Brain microvascular endothelial cell (primary cell): Measurements from ENCODE around the gene CLSTN1.

Experiments
- DNase-seq: peaks from one replicate; pipeline ENCODE4 v3.0.0-alpha.2; 2020
- H3K27ac ChIP-seq: fragments of 250-450 bp; sonication (Bioruptor Pico); 2 replicates; pipeline ENCODE4 v1.5.1; 2020; ENCODE audit warnings: mild to moderate bottlenecking, moderate library complexity
- H3K27me3 ChIP-seq: fragments of 250-450 bp; sonication (Bioruptor Pico); replicated peaks from 2 replicates; pipeline ENCODE4 v1.5.1; 2020; ENCODE audit warnings: mild to moderate bottlenecking
- H3K36me3 ChIP-seq: fragments of 250-450 bp; sonication (Bioruptor Pico); replicated peaks from 2 replicates; pipeline ENCODE4 v1.5.1; 2020; ENCODE audit warnings: mild to moderate bottlenecking
- H3K4me3 ChIP-seq: 2 replicates; pipeline ENCODE4 v1.5.1; 2011; ENCODE audit warnings: low read depth, mild to moderate bottlenecking, control low read depth, low read length, moderate library complexity
- in situ Hi-C: cut with HindIII; loops from 2 replicates; pipeline ENCODE4 v1.10.0; 2017; ENCODE audit warnings: low sequenced_read_pairs, low pct_ligation_motif_present
- TF ChIP-seq, protein P1 (sequence below): IDR thresholded peaks from 2 replicates; pipeline ENCODE4 v1.5.1; 2011; ENCODE audit warnings: low read depth, mild to moderate bottlenecking, moderate library complexity, low read length, control low read depth, inconsistent platforms; ENCODE audit errors: missing control alignments

CLSTN1 gene

GRCh38 chr1:9780554-9781110 is 43.1 kb downstream of the CLSTN1 start:
- in situ Hi-C loops, result no loop called here
- no peak for DNase-seq
- Histone ChIP-seq H3K27ac (no peak overlapping the region), H3K4me3 (no peak overlapping the region), H3K27me3 (no peaks in the 10 kb centered on the region), H3K36me3 (no peaks in the 10 kb centered on the region)
- TF ChIP-seq, protein P1, sequence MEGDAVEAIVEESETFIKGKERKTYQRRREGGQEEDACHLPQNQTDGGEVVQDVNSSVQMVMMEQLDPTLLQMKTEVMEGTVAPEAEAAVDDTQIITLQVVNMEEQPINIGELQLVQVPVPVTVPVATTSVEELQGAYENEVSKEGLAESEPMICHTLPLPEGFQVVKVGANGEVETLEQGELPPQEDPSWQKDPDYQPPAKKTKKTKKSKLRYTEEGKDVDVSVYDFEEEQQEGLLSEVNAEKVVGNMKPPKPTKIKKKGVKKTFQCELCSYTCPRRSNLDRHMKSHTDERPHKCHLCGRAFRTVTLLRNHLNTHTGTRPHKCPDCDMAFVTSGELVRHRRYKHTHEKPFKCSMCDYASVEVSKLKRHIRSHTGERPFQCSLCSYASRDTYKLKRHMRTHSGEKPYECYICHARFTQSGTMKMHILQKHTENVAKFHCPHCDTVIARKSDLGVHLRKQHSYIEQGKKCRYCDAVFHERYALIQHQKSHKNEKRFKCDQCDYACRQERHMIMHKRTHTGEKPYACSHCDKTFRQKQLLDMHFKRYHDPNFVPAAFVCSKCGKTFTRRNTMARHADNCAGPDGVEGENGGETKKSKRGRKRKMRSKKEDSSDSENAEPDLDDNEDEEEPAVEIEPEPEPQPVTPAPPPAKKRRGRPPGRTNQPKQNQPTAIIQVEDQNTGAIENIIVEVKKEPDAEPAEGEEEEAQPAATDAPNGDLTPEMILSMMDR, result no peak

- Histone ChIP-seq H3K36me3 (no peaks in the 10 kb centered on the region), H3K27me3 (no peaks in the 10 kb centered on the region), H3K4me3 (no peak overlapping the region), H3K27ac (no peak overlapping the region)
- DNase-seq, result no peak
- in situ Hi-C loops, result no loop called here
- TF ChIP-seq, protein P1, result no peak
Observed at GRCh38 chr1:9778905-9779304, 44.9 kb downstream of the CLSTN1 start.

DNA sequence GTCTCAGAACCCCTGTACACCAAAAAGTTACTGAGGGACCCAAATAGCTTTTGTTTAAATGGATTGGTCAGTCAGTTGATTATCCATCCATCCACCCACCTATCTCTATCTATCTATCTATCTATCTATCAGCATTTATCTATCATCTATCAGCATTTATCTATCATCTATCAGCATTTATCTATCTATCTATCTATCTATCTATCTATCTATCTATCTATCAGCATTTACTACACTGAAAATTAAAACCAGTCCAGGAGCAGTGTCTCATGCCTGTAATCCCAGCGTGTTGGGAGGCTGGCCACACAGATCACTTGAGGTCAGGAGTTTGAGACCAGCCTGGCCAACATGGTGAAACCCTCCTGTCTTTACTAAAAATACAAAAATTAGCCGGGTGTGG is 47.1 kb downstream of the CLSTN1 start:
- H3K27ac ChIP-seq, result no peak overlapping the region
- no peaks in the 10 kb centered on the region for H3K36me3 ChIP-seq
- DNase-seq, result no peak
- H3K4me3 ChIP-seq, result no peak overlapping the region
- in situ Hi-C loops, result no loop called here
- H3K27me3 ChIP-seq, result no peaks in the 10 kb centered on the region
- TF ChIP-seq, protein P1, result no peak

DNA sequence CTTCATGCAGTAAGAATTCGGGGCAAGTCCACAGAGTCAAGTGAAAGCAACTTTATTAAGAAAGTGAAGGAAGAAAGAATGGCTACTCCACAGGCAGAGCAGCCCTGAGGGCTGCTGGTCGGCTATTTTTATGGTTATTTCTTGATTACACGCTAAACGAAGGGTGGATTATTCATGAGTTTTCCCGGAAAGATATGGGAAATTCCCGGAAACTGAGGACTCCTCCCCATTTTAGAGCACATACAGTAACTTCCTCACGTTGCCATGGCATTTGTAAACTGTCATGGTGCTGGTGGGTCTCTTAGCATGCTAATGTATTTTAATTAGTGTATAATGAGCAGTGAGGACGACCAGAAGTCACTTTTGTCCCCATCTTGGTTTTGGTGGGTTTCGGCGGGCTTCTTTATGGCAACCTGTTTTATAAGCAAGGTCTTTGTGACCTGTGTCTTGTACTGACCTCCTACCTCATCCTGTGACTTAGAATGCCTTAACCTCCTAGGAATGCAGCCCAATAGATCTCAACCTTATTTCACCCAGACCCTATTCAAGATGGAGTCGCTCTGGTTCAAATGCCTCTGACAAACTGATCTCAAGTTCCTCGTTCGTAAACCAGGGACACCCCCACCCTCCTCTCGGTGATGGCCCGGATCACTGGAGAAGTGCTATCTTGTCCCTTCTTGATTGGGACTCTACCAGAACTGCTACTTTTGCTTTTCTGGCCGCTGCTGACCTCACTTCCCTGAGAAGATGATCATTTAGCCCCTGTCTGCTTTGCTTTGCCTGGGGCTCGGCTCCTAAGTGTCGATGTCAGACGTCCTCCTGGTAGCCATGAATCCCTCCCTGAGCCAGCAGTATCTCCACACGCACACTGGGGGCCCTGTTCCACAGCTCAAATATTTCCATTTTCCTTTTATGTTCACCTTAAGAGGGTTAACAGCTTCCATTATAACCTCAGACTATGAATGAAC is 48.8 kb downstream of the CLSTN1 start:
- no peaks in the 10 kb centered on the region for H3K27me3 ChIP-seq
- in situ Hi-C loops, result no loop called here
- H3K4me3 ChIP-seq, result no peak overlapping the region
- no peak overlapping the region for H3K27ac ChIP-seq
- TF ChIP-seq, protein P1, result no peak
- DNase-seq, result no peak
- H3K36me3 ChIP-seq, result no peaks in the 10 kb centered on the region

DNA sequence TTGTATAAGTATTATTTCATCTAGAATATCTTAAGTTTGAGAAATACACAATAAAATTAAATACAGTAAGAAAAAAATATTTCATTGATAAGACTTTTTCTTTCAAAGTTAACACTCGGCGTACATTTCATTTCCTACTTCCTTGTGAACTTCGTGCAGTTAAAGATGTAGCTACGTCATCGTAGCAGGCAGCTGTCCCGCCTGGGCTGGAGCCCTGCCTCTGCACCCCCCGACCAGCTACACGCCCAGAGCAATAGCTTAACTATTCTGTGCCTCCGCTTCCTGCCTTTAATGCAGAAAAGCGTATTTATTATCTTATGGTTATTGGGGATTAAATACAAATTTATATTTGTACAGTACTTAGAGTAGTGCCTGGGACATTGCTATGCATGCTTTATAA is 53.5 kb downstream of the CLSTN1 start:
- H3K4me3 ChIP-seq, result no peak overlapping the region
- H3K27me3 ChIP-seq, result no peaks in the 10 kb centered on the region
- no peak overlapping the region for H3K27ac ChIP-seq
- TF ChIP-seq, protein P1, result no peak
- H3K36me3 ChIP-seq, result no peaks in the 10 kb centered on the region
- in situ Hi-C loops, result no loop called here
- DNase-seq, result no peak
